ENCODE measurements around the gene RRP12.

Gene RRP12

DNA sequence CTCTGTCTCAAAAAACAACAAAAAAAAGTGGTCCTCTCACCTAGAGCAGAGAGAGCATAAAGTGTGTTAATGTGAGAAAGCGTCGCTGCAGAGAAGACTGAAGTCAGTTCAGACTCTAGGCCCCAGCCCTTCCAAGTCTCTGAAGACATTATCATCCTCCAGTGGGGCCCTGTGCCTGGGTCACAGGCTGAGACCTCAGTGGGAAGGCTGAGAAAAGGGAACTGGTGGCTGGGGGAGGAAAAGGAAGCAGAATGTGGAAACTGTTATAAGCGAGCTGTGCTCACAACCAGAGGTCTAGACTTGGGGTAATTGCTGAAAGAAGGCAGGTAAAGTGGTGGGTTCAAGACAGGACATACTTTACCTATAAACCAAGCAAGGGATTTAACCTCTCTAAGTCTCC, 4.9 kb upstream of the RRP12 start:
- no peak for DNase-seq

DNA sequence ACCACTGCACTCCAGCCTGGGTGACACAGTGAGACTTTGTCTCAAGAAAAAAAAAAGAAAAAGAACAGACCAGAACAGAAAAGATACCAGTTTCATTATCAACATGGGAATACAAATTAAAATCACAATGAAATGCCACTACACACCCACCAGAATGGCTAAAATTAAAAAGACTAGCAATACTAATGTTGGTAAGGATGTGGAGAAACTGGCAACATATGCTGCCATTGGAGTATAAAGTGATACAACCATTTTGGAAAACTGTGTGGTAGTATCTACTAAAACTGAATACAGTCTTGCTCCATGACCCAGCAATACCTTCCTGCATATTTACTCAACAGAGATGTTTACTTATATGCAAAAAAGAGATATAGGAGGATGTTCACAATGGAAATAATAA, 2.9 kb upstream of the RRP12 start:
- DNase-seq, result no peak

DNA sequence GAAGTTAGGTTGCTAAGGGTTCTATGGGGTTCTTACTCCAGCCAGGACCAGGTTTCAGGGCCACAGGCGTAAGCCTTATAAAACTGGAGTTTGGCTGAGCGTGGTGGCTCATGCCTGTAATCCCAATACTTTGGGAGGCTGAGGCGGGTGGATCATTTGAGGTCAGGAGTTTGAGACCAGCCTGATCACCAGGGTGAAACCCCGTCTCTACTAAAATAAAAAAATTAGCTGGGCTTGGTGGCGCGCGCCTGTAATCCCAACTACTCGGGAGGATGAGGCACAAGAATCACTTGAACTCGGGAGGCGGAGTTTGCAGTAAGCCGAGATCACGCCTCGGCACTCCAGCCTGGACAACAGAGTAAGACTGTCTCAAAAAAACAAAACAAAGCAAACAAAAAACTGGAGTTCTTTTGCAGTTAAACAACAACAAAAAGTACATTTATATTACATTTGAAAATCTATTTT, 347 bp upstream of the RRP12 start:
- DNase-seq, result no peak

DNA sequence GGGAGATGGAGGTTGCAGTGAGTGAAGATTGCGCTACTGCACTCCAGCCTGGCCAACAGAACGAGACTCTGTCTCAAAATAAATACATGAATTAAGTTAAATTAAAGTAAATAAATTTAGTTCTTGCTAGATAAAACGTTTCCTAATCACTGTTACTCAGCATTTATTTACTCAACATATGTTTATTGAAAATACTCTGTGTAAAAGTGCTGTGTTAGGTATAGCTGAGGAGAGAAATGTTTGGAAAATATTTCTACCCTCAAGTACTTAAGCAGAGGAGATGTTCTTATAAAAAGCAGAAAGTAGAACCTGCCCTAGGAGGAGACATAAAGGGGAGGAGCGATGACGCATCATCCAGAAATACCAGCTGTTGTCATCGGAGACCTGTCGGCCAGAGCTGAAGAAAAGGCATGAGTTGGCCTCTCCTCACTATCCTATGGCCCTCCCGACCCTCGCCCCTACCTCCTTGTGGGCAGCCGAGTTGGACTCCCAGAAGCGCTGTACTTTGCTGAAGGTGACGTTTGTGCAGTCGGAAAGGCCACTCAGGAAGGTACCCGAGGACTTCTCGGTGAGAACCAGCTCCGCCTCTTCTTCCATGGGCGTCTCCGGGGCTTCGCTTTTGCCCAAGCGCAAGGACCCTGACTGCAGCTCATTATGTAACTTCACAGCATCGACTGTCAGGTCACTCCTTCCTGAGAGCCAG, 1.1 kb downstream of the RRP12 start:
- DNase-seq, result no peak

DNA sequence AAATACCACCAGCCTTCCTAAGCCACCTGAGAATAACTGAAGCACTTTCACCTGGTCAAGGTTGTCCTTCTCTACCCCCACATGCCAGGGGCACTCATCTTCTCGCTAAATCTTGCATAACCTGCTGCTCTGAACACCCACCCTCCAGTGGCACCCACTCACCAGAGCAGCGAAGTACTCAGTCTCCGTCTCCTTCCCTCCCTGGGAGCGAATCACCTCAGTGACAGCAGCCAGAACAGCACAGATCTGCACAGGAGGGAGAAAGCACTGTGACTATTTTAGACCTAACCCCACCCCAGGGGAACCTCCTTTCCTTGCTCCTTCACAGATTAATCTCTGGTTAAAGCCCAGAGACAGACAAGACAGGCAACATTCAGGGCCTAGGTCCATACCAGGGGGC, 5.1 kb downstream of the RRP12 start:
- no peak for DNase-seq

DNA sequence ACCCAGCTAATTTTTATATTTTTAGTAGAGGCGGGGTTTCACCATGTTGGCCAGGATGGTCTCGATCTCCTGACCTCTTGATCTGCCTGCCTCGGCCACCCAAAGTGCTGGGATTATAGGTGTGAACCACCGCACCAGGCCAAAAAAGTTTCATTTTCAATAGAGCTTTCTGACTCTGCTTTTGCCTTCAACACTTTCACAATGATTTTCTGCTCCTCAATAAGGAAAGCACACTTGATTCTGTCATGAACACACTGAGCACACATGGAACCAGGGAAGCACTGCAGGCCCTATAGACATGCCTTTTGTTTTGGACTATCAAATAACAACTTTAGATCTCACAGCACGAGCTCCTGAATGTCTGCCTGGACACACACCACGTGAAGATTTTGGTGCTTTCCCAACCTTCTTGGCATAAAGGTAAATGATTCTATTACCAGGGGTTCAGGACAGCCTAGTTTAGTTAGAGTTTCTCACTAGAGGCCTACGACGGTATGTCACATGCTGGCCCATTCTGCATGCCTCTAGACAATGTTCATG, 8.0 kb downstream of the RRP12 start:
- no peak for DNase-seq

DNA sequence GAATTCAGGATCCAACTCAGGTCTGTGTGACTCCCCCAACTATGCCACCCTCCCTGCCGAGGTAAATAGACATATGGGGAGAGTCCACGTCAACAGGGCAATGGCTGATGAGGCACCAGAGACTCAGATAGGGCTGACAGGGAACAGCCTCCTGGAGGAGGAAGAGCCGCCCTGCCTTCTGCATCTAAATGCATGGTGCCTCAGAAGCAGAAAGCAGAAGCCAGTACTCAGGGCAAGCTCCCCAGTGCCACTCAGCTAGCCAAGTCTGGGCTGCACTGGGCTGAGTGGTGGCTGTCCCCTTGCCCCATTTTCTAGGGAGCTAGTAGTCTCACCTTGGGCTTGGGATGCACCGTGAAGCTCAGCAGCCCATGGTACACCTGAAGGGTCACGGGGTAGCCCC, 11.0 kb downstream of the RRP12 start:
- DNase-seq, result no peak

DNA sequence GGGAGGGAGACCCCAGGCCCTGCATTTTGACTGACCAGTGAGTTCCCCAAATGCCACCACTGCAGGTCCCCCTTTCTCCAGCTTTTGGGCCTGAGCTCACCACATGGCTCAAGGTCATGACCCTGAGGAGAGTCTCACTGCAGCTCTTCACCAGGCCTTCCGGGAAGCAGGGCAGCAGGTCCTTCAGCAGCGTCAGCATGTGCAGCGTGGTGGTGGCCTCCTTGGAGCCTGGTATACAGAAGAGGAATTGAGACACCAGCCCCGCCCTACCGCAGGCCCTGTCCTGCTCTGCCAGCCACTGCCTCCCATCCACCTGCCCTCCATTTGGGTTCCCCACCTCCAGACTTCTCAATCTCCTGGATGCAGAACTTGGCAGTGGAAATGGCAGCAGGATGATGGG, 13.0 kb downstream of the RRP12 start:
- DNase-seq, result no peak

DNA sequence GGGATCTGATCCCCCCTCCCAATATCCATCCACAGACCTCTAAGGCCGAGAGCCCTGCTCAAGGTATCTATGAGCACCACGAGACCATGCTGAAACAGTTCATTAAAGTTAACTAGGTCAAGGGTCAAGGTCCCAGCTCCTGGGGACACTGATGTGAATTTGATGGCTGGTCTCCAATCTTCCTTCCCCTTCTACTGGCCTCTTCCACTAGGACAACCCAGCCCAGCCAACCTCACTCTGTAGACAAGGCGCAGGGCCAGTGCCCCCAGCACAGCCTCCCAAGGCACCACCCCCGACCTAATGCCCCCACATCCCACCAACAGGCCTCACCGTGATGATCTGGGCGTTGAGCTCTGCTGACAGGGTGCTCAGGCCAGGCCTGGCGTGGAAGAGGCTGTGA, 15.6 kb downstream of the RRP12 start:
- no peak for DNase-seq

DNA sequence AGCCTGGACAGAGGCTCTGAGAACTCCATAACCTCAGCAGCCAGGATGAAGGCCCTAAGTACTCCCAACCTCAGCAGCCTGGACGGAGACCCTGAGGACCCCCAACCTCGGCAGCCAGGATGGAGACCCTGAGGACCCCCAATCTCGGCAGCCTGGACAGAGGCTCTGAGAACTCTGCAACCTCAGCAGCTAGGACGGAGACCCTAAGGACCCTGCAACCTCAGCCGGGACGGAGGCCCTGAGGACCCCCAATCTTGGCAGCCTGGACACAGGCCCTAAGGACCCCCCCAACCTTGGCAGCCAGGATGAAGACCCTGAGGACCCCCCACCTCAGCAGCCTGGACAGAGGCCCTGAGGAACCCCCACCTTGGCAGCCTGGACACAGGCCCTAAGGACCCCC, 16.5 kb downstream of the RRP12 start:
- DNase-seq, result no peak

DNA sequence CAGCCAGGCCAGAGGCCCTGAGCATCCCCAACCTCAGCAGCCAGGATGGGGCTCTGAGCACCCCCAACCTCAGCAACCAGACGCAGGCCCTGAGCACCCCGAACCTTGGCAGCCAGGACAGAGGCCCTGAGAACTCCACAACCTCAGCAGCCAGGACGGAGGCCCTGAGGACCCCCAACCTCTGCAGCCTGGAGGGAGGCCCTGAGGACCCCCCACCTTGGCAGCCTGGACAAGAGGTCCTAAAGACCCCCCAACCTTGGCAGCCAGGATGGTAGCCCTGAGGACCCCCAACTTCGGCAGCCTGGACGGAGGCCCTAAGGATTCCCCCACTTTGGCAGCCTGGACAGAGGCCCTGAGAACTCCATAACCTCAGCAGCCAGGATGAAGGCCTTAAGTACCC, 17.0 kb downstream of the RRP12 start:
- DNase-seq, result no peak

DNA sequence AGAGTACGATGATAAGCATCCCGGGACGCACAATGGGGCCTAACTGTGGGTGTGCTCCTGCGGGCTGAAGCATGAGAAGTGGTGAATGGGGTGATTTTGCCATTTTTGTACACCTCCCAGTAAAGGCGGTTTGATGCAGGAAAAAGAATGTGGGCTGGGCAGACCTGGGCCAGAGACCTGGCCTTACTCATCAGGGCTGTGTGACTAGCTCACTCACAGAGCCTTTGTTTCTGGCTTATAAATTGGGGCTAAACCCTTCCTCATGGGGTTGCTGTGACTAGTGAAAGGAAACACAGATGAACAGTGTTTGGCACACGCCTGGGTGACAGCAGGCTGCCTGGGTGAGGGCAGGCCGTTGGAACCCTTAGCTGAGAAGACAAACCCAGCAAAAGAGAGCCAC, 18.0 kb downstream of the RRP12 start:
- no peak for DNase-seq

DNA sequence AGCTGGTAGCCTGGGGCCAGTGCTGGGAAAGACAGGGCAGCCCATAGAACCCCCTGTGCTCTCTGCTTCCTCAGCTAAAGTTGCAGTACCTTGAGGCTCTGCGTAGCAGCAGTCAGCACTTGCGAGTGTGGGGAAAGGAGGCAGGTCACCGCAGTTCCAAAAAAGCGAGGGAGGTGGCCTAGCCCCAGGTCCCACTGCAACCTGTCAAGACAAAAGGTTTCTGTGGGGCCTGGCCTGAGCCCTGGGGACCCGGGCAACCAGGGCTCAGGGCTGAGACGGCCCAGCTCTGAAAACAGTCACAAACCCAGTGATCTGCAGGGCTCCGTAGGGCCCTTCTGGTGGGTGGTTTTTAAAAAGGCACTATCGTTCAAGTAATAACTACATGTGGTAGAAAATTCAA, 19.5 kb downstream of the RRP12 start:
- DNase-seq, result no peak

DNA sequence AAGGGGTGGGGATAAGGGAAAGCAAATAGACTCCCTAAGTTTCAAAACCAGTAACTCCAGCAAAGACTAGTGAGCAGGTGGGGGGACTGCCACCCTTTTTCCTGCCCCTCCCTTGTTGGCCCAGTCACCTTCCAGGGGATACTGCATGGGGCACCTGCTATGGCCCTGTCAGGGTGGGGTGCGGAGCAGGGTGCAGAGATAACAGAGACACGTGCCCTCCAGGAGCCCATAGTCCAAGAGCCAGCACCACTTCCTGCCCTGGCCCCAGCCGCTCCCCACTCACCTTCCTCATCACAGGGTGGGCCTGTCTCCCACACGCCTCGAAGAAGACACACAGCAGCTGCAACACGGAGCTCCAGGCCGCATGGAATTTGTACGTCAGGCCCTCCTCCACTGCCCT, 20.6 kb downstream of the RRP12 start:
- no peak for DNase-seq

DNA sequence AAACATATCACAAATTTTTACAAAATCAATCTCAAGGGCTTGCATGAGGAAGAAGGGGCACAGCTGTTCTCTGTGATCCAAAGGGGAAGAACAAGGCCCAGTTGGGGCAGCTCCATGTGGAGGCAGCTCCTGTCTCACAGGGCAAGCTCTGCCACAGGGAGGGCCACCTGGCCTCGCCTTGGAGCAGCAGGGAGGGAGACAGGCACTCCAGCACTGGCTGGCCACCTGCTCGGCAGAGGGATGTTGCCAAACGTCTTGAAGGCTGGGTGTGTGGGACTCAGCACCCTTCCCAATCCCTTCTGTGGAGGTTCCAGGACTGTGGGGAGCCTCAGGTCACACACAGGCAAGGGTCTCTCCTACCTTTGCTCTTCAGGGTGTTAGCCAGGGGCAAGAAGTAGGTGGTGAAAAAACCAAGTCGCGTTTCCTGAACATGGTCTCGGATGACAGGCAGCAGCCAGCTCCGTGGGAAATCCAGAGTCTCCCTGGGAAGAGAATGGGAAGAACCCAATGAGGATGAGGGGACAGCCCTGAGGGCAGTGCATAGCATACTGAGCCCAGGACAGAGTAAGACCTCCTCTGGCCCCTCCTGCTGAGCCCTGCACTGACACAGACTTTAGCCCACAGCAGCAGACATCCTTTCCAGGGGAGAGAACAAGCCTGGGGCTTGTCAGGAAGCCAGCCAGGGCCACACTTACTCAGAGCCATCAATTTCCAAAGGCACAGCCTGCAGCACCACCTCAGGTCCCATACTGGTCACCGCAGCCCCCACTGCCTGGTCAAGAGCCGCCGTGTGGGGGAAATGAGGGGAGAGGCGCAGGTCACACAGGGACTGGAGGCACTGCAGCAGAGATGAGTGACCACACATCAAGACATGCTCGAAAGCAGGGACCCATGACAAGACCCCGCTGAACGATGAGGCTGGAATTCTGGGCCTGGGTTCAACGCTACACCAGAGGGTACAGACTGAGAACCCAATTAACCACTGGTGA, 21.9 kb downstream of the RRP12 start:
- DNase-seq, result no peak

DNA sequence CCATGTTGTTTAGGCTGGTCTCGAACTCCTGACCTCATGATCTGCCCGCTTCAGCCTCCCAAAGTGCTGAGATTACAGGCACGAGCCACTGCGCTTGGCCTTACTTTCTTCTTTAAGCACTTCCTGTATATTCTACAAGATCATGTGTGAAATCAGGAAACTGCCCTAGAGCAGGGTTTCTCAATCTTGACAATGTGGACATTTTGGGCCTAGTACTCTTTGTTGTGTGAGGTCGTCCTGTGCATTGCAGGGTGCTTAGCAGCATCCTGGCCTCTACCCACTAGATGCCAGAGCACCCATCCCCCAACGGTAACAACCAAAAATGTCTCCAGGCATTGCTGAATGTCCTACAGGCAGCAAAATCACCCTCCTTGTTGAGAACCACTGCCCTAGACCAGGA, 24.7 kb downstream of the RRP12 start:
- no peak for DNase-seq

DNA sequence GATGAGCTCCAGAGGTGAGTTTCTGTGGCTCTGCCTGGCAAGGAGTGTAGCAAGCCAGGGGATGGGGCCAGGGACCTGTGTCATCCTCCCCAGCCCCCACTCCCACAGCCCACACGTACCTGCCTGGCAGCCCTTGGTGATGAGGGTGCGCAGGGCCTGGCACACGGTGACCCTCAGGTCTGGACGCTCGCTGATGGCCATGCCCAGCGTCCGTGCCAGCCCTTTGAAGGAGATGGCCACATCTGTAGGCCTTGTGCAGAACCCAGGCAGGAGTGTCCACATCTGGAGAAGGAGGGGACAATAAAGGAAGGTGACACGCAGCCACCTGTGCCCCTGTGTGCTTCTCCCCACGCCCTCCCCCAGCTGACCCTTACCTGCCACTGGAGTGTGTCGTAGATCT, 27.7 kb downstream of the RRP12 start:
- DNase-seq, result no peak

DNA sequence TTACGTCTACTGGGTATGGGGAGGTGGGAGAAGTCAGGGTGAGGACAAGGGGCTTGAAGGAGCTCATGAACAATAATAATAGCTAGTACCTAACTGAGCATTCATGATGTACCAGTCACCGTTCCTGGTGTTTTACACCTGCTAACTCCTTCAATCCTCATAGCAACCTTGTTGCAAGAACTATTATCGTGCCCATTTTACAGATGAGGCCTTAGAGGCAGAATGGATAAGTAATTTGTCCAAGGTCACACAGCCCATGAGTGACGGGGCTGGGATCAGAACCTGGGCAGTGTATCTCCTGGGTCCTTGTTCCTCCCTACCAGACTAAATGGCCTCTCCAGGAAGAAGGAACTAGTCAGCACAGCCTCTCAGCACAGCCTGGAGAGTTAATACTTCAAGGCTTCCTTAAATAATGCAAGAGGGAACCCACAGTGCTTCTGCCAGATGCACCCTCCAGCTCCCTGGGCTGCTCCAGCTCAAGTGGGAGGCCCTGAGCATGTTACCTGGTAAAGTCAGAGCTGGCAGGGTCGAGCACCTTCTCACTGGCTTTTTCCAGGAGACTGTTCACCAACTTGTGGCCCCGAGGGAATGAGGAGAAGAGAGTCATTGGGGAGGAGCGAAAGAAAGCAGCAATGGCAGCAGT, 28.8 kb downstream of the RRP12 start:
- DNase-seq, result no peak

DNA sequence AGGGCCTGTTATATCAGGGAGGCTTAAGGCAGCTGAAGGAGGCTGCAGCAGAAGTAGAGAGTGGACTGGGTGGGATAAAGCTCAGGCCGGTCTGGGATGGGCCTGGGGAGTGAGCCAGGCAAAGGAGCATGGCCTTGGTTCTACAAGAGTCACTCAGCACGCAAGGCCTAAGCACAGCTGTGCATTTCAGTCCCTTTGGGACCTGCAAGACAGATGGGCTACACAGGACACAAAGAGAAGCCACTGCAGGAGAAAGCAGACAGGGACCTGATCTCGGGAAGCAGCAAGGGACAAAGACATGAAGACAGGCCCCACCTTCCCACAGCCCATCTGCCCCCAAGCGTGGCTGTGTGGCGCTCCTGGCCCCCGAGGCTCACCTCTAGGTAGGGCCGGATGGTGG, 29.4 kb downstream of the RRP12 start:
- DNase-seq, result no peak

DNA sequence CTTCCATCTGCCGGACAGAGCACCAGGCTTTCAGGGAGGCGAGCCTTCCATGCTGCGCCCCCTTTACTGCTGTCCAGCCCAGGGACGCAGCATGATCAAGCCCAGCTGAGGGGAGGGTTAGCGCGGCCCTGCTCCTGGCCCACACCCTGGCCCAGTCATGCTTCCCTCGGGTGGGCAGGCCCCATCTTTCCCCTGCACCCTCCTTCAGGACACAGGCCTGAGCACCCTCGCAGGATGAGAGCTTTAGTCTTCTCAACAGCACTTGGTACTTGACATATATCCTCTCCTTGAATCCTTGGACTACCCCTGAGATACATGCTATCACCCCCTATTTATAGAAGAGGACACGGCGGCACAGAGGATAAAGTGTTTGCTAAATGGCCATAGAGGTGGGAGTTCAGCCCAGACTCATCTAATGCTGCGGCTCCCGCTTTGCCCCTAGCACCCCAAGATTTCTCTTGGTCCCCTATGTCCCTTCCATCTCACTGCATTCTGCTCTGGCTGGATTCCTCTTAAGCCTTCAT, 34.0 kb downstream of the RRP12 start:
- DNase-seq, result no peak

DNA sequence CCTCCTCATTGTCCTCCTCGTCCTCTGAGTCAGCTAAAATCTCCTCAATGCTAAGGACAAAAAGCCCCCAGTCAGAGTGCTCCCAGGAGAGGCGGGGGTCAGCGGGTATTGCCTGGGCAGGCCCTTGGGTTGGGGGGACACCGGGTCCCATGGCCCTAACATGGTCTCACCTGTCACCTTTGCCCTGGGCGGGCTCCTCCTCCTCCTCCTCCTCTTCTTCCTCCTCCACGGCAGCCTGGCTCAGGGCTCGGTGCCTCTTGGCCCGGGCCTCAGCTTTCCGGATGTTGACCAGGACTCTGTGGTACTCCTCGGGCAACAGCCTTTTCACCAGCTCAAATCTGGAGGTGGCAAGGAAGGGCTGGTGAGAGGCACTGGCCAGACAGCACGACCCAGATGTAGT, 34.6 kb downstream of the RRP12 start:
- no peak for DNase-seq

DNA sequence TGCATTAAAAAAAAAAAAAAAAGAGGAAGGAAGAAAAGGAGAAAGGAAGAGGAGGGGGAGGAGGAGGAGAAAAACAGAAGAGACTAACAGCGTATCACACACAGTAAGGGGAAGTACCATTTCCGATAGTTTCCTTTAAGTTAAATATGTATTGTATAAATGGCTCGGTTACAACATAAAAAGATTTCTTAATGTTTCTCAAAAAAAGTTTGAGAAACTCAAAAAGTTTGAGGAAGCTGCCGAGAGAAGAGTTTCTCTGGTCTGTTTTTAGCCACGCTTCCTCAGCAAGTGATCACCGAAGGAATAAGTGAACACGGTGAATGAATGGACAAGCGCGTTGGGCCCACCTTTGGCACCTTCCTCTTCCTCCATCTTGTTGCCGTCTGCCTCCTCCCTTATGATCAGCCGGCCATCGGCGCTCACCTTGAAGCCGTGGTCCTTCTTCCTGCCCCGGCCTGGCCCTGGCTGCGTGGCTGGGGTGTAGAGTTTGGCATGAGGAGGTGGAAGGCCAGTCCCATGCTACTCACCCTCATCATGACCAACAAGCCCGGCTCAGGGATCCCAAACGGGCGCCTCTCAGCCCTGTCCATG, 35.3 kb downstream of the RRP12 start:
- no peak for DNase-seq

DNA sequence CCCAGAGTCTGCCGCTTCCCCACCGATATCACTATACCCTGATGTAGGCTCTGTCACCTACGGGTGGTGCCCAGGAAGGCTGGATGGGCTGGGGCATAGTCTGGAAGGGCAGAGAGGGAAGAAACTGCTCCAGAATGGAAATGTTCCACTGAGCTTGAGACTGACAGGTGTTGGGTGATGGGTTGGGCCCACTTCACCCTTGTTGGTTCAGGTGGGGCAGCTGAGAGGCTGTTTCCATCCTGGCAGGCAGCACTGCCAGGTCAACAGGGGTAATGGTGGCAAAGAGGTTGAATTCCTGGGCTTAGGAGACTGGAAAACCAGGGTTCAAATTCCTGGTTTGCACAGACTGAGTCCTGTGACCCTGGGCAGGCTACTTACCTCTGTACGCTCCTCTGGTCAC, 38.1 kb downstream of the RRP12 start:
- DNase-seq, result no peak

Measured in NCI-H774 (cell line).